GM23248 (cell line): ENCODE results near the gene CFAP74. TPM values are rescaled to one million over a fixed set of nuclear protein-coding genes. Genes with fewer than 3 reads are reported as not detected.
"Not testable (repeated sequence)": the region's sequence is repeated elsewhere in the genome, so short reads cannot be mapped to it uniquely, and the experiment has no call there.

Experiments used
- DNase-seq: peaks from one replicate; pipeline ENCODE4 v3.0.0-alpha.2; 2015
- H2AFZ ChIP-seq: fragments of 200-600 bp; sonication (generic); 2 replicates; pipeline ENCODE4 v1.6.1; 2016; ENCODE audit warnings: antibody characterized with exemption
- H3F3A ChIP-seq: fragments of 200-600 bp; sonication (generic); 2 replicates; pipeline ENCODE4 v1.6.1; 2016; ENCODE audit warnings: mild to moderate bottlenecking, antibody characterized with exemption, mixed run types; ENCODE audit not compliant: insufficient read depth
- H3K27ac ChIP-seq: fragments of 200-600 bp; sonication (generic); 2 replicates; pipeline ENCODE4 v1.5.1; 2016; ENCODE audit warnings: mild to moderate bottlenecking
- H3K27me3 ChIP-seq: fragments of 200-600 bp; sonication (generic); replicated peaks from 2 replicates; pipeline ENCODE4 v1.6.1; 2016; ENCODE audit warnings: mild to moderate bottlenecking; ENCODE audit not compliant: insufficient read depth
- H3K36me3 ChIP-seq: fragments of 200-600 bp; sonication (generic); 2 replicates; pipeline ENCODE4 v1.6.1; 2016; ENCODE audit warnings: low read depth, mild to moderate bottlenecking
- H3K4me1 ChIP-seq: fragments of 200-600 bp; sonication (generic); 2 replicates; pipeline ENCODE4 v1.6.1; 2016; ENCODE audit warnings: mild to moderate bottlenecking; ENCODE audit not compliant: insufficient read depth
- H3K4me2 ChIP-seq: fragments of 200-600 bp; sonication (generic); one replicate; pipeline ENCODE4 v1.6.1; 2016; ENCODE audit warnings: mild to moderate bottlenecking; ENCODE audit not compliant: unreplicated experiment
- H3K4me3 ChIP-seq: fragments of 200-600 bp; sonication (generic); 2 replicates; pipeline ENCODE4 v1.5.1; 2016; ENCODE audit warnings: mild to moderate bottlenecking
- H3K79me2 ChIP-seq: fragments of 200-600 bp; sonication (generic); 2 replicates; pipeline ENCODE4 v1.6.1; 2016; ENCODE audit warnings: mild to moderate bottlenecking; ENCODE audit not compliant: insufficient read depth
- H3K9ac ChIP-seq: fragments of 200-600 bp; sonication (generic); 2 replicates; pipeline ENCODE4 v1.6.1; 2016; ENCODE audit warnings: mild to moderate bottlenecking
- H3K9me2 ChIP-seq: fragments of 200-600 bp; sonication (generic); 2 replicates; pipeline ENCODE4 v1.6.1; 2016; ENCODE audit warnings: mixed run types, mild to moderate bottlenecking, moderate library complexity; ENCODE audit not compliant: insufficient read depth
- H3K9me3 ChIP-seq: fragments of 200-600 bp; sonication (generic); one replicate; pipeline ENCODE4 v1.6.1; 2017; ENCODE audit warnings: low read depth
- H4K20me1 ChIP-seq: fragments of 200-600 bp; sonication (generic); 2 replicates; pipeline ENCODE4 v1.6.0; 2016; ENCODE audit not compliant: insufficient read depth
- EZH2 ChIP-seq: fragments of 200-600 bp; sonication (generic); IDR thresholded peaks from 2 replicates; pipeline ENCODE4 v1.6.1; 2018; ENCODE audit warnings: antibody characterized with exemption, mild to moderate bottlenecking; ENCODE audit not compliant: insufficient read depth, poor library complexity, severe bottlenecking
- EZH2phosphoT487 ChIP-seq: fragments of 200-600 bp; sonication (generic); IDR thresholded peaks from 2 replicates; pipeline ENCODE4 v1.6.1; 2018; ENCODE audit warnings: antibody characterized with exemption, moderate library complexity, mild to moderate bottlenecking, low read depth; ENCODE audit not compliant: insufficient read depth
- WGBS, 2 experiments: methylation state at CpG; one replicate each; pipeline ENCODE4 v1.1.6; 2015 to 2017; ENCODE audit warnings: low lambda C conversion rate in 2 of 2, low coverage in 1 of 2; ENCODE audit errors: missing lambda C conversion rate in 2 of 2; 5-methylcytosine and 5-hydroxymethylcytosine counted together
- in situ Hi-C: fragments of 300-500 bp; cut with MboI; formaldehyde crosslinking; loops from 2 replicates; pipeline ENCODE4 v1.15.0; 2020
- polyA plus RNA-seq: library from polyadenylated mRNA; unstranded; fragments of >200 nt; fragmentation: Nextera tagmentation; extraction: Ambion mirVana; gene quantifications from 2 replicates; pipeline ENCODE4 v1.2.1, GENCODE V29; 2016
- total RNA-seq: library from RNA; depleted of rRNA; stranded (reverse); fragments of >200 nt; shearing (Covaris generic); gene quantifications from 2 replicates; pipeline ENCODE4 v1.2.3, GENCODE V29; 2014

Gene CFAP74
- total and polyA plus RNA-seq, 2 experiments from 2014 or later: not detected

GRCh38 chr1:1985375-1986050 is 18.1 kb downstream of the CFAP74 start:
- no peaks in the 10 kb centered on the region for H3F3A ChIP-seq
- H3K9me2 ChIP-seq: no peaks in the 10 kb centered on the region
- no peaks in the 10 kb centered on the region for H3K9me3 ChIP-seq
- no peak overlapping the region for H3K4me3 ChIP-seq
- 80 to 82% methylated on average over 26 to 29 of the region's 32 CpGs for WGBS, 2 experiments
- TF ChIP-seq EZH2phosphoT487 (no peak), EZH2 (no peak)
- no peak overlapping the region for H3K9ac ChIP-seq
- no peaks in the 10 kb centered on the region for H3K79me2 ChIP-seq
- no peak overlapping the region for H3K27ac ChIP-seq
- no peak overlapping the region for H2AFZ ChIP-seq
- H3K4me1 ChIP-seq: peaks cover 3% of the 10 kb centered on the region; the same call in 1 of the 2 replicates
- in situ Hi-C loops: no loop called here
- no peak overlapping the region for H3K4me2 ChIP-seq
- DNase-seq: no peak
- H4K20me1 ChIP-seq: no peaks in the 10 kb centered on the region
- no peaks in the 10 kb centered on the region for H3K36me3 ChIP-seq
- no peaks in the 10 kb centered on the region for H3K27me3 ChIP-seq

GRCh38 chr1:1984560-1985070 is 19.0 kb downstream of the CFAP74 start:
- Histone ChIP-seq H3K4me2 (no peak overlapping the region), H3K27me3 (no peaks in the 10 kb centered on the region), H3K36me3 (no peaks in the 10 kb centered on the region), H3K4me3 (no peak overlapping the region), H4K20me1 (no peaks in the 10 kb centered on the region), H3K27ac (no peak overlapping the region), H3K79me2 (no peaks in the 10 kb centered on the region), H3K9me2 (no peaks in the 10 kb centered on the region), H3F3A (no peaks in the 10 kb centered on the region), H3K4me1 (no peaks in the 10 kb centered on the region; the same call in 1 of the 2 replicates), H2AFZ (no peak overlapping the region), H3K9ac (no peak overlapping the region), H3K9me3 (no peaks in the 10 kb centered on the region)
- WGBS, 2 experiments: 69% methylated on average over 17 of the region's 17 CpGs
- in situ Hi-C loops: no loop called here
- DNase-seq: no peak
- TF ChIP-seq EZH2phosphoT487: no peak

DNA sequence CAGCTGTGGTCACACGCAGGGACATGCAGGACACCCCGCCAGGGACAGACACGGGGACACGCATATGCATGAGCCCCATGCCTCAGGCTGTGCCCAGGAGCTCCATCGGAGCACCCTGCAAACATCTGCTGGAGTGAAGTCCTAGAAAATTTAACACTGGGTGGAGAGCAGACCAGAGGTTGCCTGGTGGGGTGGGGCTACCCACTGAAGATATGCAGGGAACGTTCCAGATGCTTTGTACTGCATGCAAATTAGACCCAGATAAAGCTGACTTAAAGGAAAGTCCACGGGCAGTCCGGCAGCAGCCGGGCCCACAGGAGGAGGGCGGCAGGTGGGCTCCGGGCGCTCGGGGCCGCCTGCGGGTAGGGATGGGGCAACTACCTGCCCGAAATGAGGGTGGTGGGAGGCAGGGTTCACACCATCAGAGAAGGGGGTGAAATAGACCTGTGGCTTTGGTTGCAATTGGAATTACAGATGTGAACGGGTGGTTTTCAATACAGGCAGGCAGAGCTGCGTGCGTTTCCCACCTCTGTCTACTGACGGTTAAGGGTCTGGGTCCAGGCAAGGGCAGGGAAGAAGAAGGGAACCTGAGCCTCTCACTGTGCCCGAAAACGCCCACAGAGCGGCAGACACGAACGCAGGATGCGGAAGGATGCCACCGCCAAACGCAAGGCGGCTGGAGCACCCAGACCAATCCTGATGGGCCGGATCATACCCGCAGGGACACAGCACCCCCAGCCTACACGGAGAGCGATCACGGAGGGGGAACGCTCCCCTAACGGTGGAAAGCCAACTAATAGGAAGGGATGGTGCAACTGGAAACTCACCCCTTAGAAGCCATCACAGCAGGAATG is 21.0 kb downstream of the CFAP74 start:
- DNase-seq: no peak
- no peak overlapping the region for H3K4me2 ChIP-seq
- no peak overlapping the region for H3K4me3 ChIP-seq
- H3K27ac ChIP-seq: no peak overlapping the region
- H3K9me3 ChIP-seq: no peaks in the 10 kb centered on the region
- H4K20me1 ChIP-seq: no peaks in the 10 kb centered on the region
- H3F3A ChIP-seq: no peaks in the 10 kb centered on the region
- no peak overlapping the region for H2AFZ ChIP-seq
- H3K27me3 ChIP-seq: no peaks in the 10 kb centered on the region; the same call in 1 of the 2 replicates
- in situ Hi-C loops: no loop called here
- H3K79me2 ChIP-seq: no peaks in the 10 kb centered on the region
- H3K9me2 ChIP-seq: no peaks in the 10 kb centered on the region
- 46 to 52% methylated on average over 36 of the region's 36 CpGs for WGBS, 2 experiments
- no peaks in the 10 kb centered on the region for H3K36me3 ChIP-seq
- no peaks in the 10 kb centered on the region for H3K4me1 ChIP-seq
- TF ChIP-seq EZH2phosphoT487: no peak
- no peak for TF ChIP-seq EZH2
- H3K9ac ChIP-seq: no peak overlapping the region

DNA sequence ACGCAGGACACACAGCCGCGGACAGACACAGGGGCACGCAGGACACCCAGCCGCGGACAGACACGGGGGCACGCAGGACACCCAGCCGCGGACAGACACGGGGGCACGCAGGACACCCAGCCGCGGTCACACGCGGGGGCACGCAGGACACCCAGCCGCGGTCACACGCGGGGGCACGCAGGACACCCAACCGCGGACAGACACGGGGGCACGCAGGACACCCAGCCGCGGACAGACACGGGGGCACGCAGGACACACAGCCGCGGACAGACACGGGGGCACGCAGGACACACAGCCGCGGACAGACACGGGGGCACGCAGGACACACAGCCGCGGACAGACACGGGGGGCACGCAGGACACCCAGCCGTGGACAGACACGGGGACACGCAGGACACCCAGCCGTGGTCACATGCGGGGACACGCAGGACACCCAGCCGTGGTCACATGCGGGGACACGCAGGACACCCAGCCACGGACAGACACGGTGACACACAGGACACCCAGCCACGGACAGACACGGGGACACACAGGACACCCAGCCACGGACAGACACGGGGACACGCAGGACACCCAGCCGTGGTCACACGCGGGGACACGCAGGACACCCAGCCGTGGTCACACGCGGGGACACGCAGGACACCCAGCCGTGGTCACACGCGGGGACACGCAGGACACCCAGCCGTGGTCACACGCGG is 21.8 kb downstream of the CFAP74 start:
- H3K27ac ChIP-seq, H3K4me1 ChIP-seq, H3F3A ChIP-seq, in situ Hi-C loops, H3K79me2 ChIP-seq, H3K4me3 ChIP-seq, H3K9me3 ChIP-seq, H3K27me3 ChIP-seq, DNase-seq, H3K4me2 ChIP-seq, H3K36me3 ChIP-seq, H2AFZ ChIP-seq, H3K9ac ChIP-seq, H4K20me1 ChIP-seq, H3K9me2 ChIP-seq: not testable (repeated sequence)
- 90 to 93% methylated on average over 12 to 72 of the region's 73 CpGs for WGBS, 2 experiments
